SIG-M5 (cell line): ENCODE measurements around the gene NR2F1.

ENCODE experiments used
- DNase-seq: peaks from one replicate; lab custom pipeline; 2025; lab: John Stamatoyannopoulos, UW

Gene NR2F1

DNA sequence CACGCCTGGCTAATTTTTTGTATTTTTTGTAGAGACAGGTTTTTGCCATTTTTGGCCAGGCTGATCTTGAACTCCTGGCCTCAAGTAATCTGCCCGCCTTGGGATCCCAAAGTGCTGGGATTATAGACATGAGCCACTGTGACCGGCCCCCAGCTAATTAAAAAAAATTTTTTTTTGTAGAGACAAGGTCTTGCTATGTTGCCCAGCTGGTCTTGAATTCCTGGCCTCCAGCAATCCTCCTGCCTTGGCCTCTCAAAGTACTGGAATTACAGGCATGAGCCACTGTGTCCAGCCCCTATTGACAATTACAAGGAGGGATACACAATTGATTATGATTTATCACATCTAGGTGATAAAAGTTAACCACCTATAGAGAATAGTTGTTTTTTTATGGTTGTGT lies 59.5 kb downstream of the NR2F1 start:
- no peak for DNase-seq
